OCI-LY7 (cell line): ENCODE data around the gene ATP5F1C.

Experiments
- CTCF ChIP-seq: fragments of 200-600 bp; sonication (generic); conservative IDR thresholded peaks from 2 replicates; pipeline ENCODE4 v1.5.1; 2014; ENCODE audit warnings: mild to moderate bottlenecking, antibody characterized with exemption, low read length, moderate library complexity, mixed read lengths
- EZH2phosphoT487 ChIP-seq: fragments of 200-600 bp; sonication (generic); IDR thresholded peaks from 2 replicates; pipeline ENCODE4 v1.6.1; 2018; ENCODE audit warnings: low read depth, borderline replicate concordance, mild to moderate bottlenecking, mixed run types, antibody characterized with exemption, low read length, moderate library complexity, mixed read lengths

- TF ChIP-seq CTCF, result no peak
- no peak for TF ChIP-seq EZH2phosphoT487
Observed at GRCh38 chr10:7773845-7774801, 13.9 kb upstream of the ATP5F1C start.
